ENCODE results near the gene CLCA2.

Gene CLCA2

GRCh38 chr1:86429122-86429725 lies 5.3 kb downstream of the CLCA2 start:
- no peak for DNase-seq (ENCODE audit: low read depth in 2 of 2)

- peak; percentile 94 to 95 for DNase-seq (ENCODE audit: low read depth in 2 of 2)
Measured at GRCh38 chr1:86429835-86430234, 5.9 kb downstream of the CLCA2 start.

- no peak for DNase-seq (ENCODE audit: low read depth in 2 of 2)
Measured at GRCh38 chr1:86430376-86430775, 6.4 kb downstream of the CLCA2 start.

GRCh38 chr1:86434059-86434458 lies 10.1 kb downstream of the CLCA2 start:
- DNase-seq (ENCODE audit: low read depth in 2 of 2) = no peak

- no peak for DNase-seq (ENCODE audit: low read depth in 2 of 2)
Measured at GRCh38 chr1:86435327-86435726, 11.4 kb downstream of the CLCA2 start.

GRCh38 chr1:86436041-86436440 lies 12.1 kb downstream of the CLCA2 start:
- DNase-seq (ENCODE audit: low read depth in 2 of 2) = no peak

- DNase-seq (ENCODE audit: low read depth in 2 of 2) = no peak
Measured at GRCh38 chr1:86441581-86441980, 17.6 kb downstream of the CLCA2 start.

- no peak for DNase-seq (ENCODE audit: low read depth in 2 of 2)
Measured at GRCh38 chr1:86441997-86442396, 18.0 kb downstream of the CLCA2 start.

GRCh38 chr1:86445919-86446318 lies 21.9 kb downstream of the CLCA2 start:
- DNase-seq (ENCODE audit: low read depth in 2 of 2) = no peak

- no peak for DNase-seq (ENCODE audit: low read depth in 2 of 2)
Measured at GRCh38 chr1:86447198-86447790, 23.3 kb downstream of the CLCA2 start.

GRCh38 chr1:86448670-86449069 lies 24.7 kb downstream of the CLCA2 start:
- no peak for DNase-seq (ENCODE audit: low read depth in 2 of 2)

- DNase-seq (ENCODE audit: low read depth in 2 of 2) = no peak
Measured at GRCh38 chr1:86449103-86449502, 25.1 kb downstream of the CLCA2 start.

- no peak for DNase-seq (ENCODE audit: low read depth in 2 of 2)
Measured at GRCh38 chr1:86450847-86451246, 26.9 kb downstream of the CLCA2 start.

GRCh38 chr1:86453664-86454063 lies 29.7 kb downstream of the CLCA2 start:
- no peak for DNase-seq (ENCODE audit: low read depth in 2 of 2)

GRCh38 chr1:86455073-86455472 lies 31.1 kb downstream of the CLCA2 start:
- no peak for DNase-seq (ENCODE audit: low read depth in 2 of 2)

GRCh38 chr1:86460998-86461397 lies 37.0 kb downstream of the CLCA2 start:
- DNase-seq (ENCODE audit: low read depth in 2 of 2) = no peak

- no peak for DNase-seq (ENCODE audit: low read depth in 2 of 2)
Measured at GRCh38 chr1:86461482-86461881, 37.5 kb downstream of the CLCA2 start.

GRCh38 chr1:86464819-86465218 lies 40.8 kb downstream of the CLCA2 start:
- DNase-seq (ENCODE audit: low read depth in 2 of 2) = no peak

- DNase-seq (ENCODE audit: low read depth in 2 of 2) = no peak
Measured at GRCh38 chr1:86466109-86466844, 42.3 kb downstream of the CLCA2 start.

- no peak for DNase-seq (ENCODE audit: low read depth in 2 of 2)
Measured at GRCh38 chr1:86466986-86467385, 43.0 kb downstream of the CLCA2 start.

- no peak for DNase-seq (ENCODE audit: low read depth in 2 of 2)
Measured at GRCh38 chr1:86468501-86468977, 44.6 kb downstream of the CLCA2 start, which contains the start of gene CLCA1. TSS of gene CLCA1 (plus strand) at chr1:86468927. CDS start at chr1:86468972, 45 bp downstream.

GRCh38 chr1:86470859-86471258 lies 46.9 kb downstream of the CLCA2 start:
- no peak for DNase-seq (ENCODE audit: low read depth in 2 of 2)

- DNase-seq (ENCODE audit: low read depth in 2 of 2) = no peak
Measured at GRCh38 chr1:86471291-86471690, 47.3 kb downstream of the CLCA2 start.
